Ishikawa (cell line): ENCODE results near the gene RAB31.

Source experiments
- CREB1 ChIP-seq: IDR thresholded peaks from 2 replicates; pipeline ENCODE4 v1.6.1; 2012; ENCODE audit warnings: low read depth
- NFIC ChIP-seq: IDR thresholded peaks from 2 replicates; pipeline ENCODE4 v1.6.1; 2012
- RAD21 ChIP-seq: IDR thresholded peaks from 2 replicates; pipeline ENCODE4 v1.6.1; 2012; ENCODE audit warnings: low read depth
- REST ChIP-seq: IDR thresholded peaks from 2 replicates; pipeline ENCODE4 v1.6.1; 2012; ENCODE audit warnings: low read depth, mild to moderate bottlenecking
- TAF1 ChIP-seq: IDR thresholded peaks from 2 replicates; pipeline ENCODE4 v1.6.1; 2012; ENCODE audit warnings: low read depth, mild to moderate bottlenecking
- TEAD4 ChIP-seq: IDR thresholded peaks from 2 replicates; pipeline ENCODE4 v1.6.1; 2012
- YY1 ChIP-seq: IDR thresholded peaks from 2 replicates; pipeline ENCODE4 v1.6.1; 2012; ENCODE audit warnings: low read depth
- TF ChIP-seq, protein P1 (sequence below): IDR thresholded peaks from 2 replicates; pipeline ENCODE4 v1.6.1; 2012
- TF ChIP-seq, protein P2 (sequence below): IDR thresholded peaks from 2 replicates; pipeline ENCODE4 v1.6.1; 2012

DNA sequence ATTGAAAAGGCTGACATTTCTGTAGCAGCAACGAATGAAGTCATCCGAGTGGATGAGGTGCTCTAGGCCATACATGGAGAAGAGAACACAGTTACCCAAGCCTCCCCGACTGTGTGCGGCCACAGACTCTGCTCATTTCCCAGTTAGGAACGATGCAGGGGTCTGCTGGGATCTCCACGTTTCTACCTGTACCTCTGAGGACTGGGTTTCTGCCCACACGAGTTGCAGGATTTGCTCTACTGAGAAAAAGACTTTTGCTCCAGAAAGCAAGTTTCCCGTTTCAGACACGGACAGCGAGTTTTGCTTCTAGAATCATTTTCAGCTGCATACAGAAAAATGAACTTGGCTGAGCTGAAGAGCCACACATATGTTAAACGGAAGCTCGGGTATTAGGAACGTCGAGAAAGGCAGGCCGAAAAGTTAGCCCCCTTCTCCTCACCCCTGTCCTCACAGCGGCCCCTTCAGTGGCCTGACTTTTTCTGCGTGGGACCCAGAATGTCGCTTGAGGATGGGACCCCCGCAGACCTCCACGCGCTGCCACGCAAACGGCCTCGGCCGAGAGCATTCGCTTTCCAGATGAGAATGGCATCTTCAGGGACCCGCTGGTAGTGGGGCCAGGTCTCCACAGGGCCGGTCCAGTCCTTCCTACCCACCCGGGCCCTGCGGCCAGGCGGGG, 582 bp upstream of the RAB31 start:
- TF ChIP-seq REST, result no peak
- TF ChIP-seq TAF1, result no peak
- TF ChIP-seq RAD21, result no peak
- TF ChIP-seq YY1, result no peak
- TF ChIP-seq, protein P1, sequence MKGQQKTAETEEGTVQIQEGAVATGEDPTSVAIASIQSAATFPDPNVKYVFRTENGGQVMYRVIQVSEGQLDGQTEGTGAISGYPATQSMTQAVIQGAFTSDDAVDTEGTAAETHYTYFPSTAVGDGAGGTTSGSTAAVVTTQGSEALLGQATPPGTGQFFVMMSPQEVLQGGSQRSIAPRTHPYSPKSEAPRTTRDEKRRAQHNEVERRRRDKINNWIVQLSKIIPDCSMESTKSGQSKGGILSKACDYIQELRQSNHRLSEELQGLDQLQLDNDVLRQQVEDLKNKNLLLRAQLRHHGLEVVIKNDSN, result no peak
- no peak for TF ChIP-seq TEAD4
- TF ChIP-seq NFIC, result no peak
- TF ChIP-seq CREB1, result no peak
- TF ChIP-seq, protein P2, sequence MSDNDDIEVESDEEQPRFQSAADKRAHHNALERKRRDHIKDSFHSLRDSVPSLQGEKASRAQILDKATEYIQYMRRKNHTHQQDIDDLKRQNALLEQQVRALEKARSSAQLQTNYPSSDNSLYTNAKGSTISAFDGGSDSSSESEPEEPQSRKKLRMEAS, result no peak
